Measurements from ENCODE around the gene EIF4E1B.

- TF ChIP-seq CTCF (IDR thresholded peaks at IDR 0.05): no peak
- no peak for TF ChIP-seq POLR2A (IDR thresholded peaks at IDR 0.05)
These were observed 5.5 kb upstream of the EIF4E1B start for GRCh38 chr5:176624938-176625337.
